ENCODE results near the gene N4BP3.
A peak's percentile ranks its signal among the peaks of the same experiment; 100 is the strongest.

GRCh38 chr5:178130576-178131445 is 17.5 kb downstream of the N4BP3 start, which contains the start of gene RMND5B:
- TF ChIP-seq POLR2A (IDR thresholded peaks at IDR 0.05; ENCODE audit: low read depth, low read length) (peak; percentile 76; the same call in 1 of the 2 replicates), TAF1 (IDR thresholded peaks at IDR 0.05; ENCODE audit: borderline replicate concordance, low read depth, low read length) (peak; percentile 97)
